PC-3 (cell line): Measurements from ENCODE around the gene DDX10. TPM values are rescaled to one million over a fixed set of nuclear protein-coding genes. Genes with fewer than 3 reads are reported as not detected.

ENCODE experiments used
- ATAC-seq: fragments of 200-7000 bp; cut with Tn5 transposase; 2 replicates; pipeline ENCODE4 v1.9.1; 2020; ENCODE audit warnings: mild to moderate bottlenecking, moderate library complexity
- BruUV-seq: library from RNA; stranded (reverse); fragments of 400-500 nt; replicated peaks from 2 replicates; lab custom pipeline; 2021; lab: Mats Ljungman, UMichigan
- CTCF ChIA-PET: fragments of 300-600 bp; sonication (Branson Sonifier 250); formaldehyde crosslinking; loops from one replicate; lab custom pipeline; 2022; ENCODE audit warnings: antibody characterized with exemption; lab: Charles Lee
- POLR2A ChIA-PET: fragments of 300-600 bp; sonication (Branson Sonifier 250); formaldehyde crosslinking; loops from one replicate; lab custom pipeline; 2022; ENCODE audit warnings: antibody characterized with exemption; ENCODE audit not compliant: unreplicated experiment; lab: Charles Lee
- DNase-seq: peaks from one replicate; pipeline ENCODE4 v3.0.0-alpha.2; 2015
- H2AFZ ChIP-seq: fragments of 300-600 bp; sonication (generic); 2 replicates; pipeline ENCODE4 v1.6.0; 2016; ENCODE audit warnings: antibody characterized with exemption, low read length
- H3F3A ChIP-seq: fragments of 300-600 bp; sonication (generic); one replicate; pipeline ENCODE4 v1.6.0; 2017; ENCODE audit warnings: antibody characterized with exemption, low read length, control low read depth, mild to moderate bottlenecking; ENCODE audit not compliant: unreplicated experiment
- H3K27ac ChIP-seq: fragments of 300-600 bp; sonication (generic); 2 replicates; pipeline ENCODE4 v1.5.1; 2016; ENCODE audit warnings: mild to moderate bottlenecking, low read length
- H3K27me3 ChIP-seq: fragments of 300-600 bp; sonication (generic); 2 replicates; pipeline ENCODE4 v1.6.1; 2016; ENCODE audit warnings: low read length, mixed read lengths
- H3K36me3 ChIP-seq: fragments of 300-600 bp; sonication (generic); 2 replicates; pipeline ENCODE4 v1.6.1; 2016; ENCODE audit warnings: low read depth, mixed run types, low read length, mixed read lengths
- H3K4me1 ChIP-seq: fragments of 300-600 bp; sonication (generic); 2 replicates; pipeline ENCODE4 v1.5.1; 2016; ENCODE audit warnings: low read length; ENCODE audit not compliant: insufficient read depth
- H3K4me2 ChIP-seq: fragments of 300-600 bp; sonication (generic); 2 replicates; pipeline ENCODE4 v1.6.0; 2016; ENCODE audit warnings: low read length
- H3K4me3 ChIP-seq: fragments of 300-600 bp; sonication (generic); 2 replicates; pipeline ENCODE4 v1.5.1; 2016; ENCODE audit warnings: mild to moderate bottlenecking, low read length, mixed read lengths
- H3K79me2 ChIP-seq: fragments of 300-600 bp; sonication (generic); 2 replicates; pipeline ENCODE4 v1.6.1; 2017; ENCODE audit warnings: low read length, mixed read lengths
- H3K9ac ChIP-seq: fragments of 300-600 bp; sonication (generic); 2 replicates; pipeline ENCODE4 v1.6.0; 2016; ENCODE audit warnings: mild to moderate bottlenecking, low read length
- H3K9me2 ChIP-seq: fragments of 300-600 bp; sonication (generic); replicated peaks from 2 replicates; pipeline ENCODE4 v1.6.1; 2016; ENCODE audit warnings: mixed run types, low read length, mixed read lengths
- H3K9me3 ChIP-seq: fragments of 300-600 bp; sonication (generic); 2 replicates; pipeline ENCODE4 v1.6.1; 2016; ENCODE audit warnings: low read length, mixed read lengths
- H4K20me1 ChIP-seq: fragments of 300-600 bp; sonication (generic); 2 replicates; pipeline ENCODE4 v1.6.1; 2016; ENCODE audit warnings: low read length, mixed read lengths
- CTCF ChIP-seq: fragments of 300-600 bp; sonication (generic); conservative IDR thresholded peaks from 2 replicates; pipeline ENCODE4 v1.5.1; 2017; ENCODE audit warnings: antibody characterized with exemption, low read depth, mild to moderate bottlenecking, low read length
- EZH2 ChIP-seq: fragments of 300-600 bp; sonication (generic); IDR thresholded peaks from one replicate; pipeline ENCODE4 v1.6.1; 2017; ENCODE audit warnings: antibody characterized with exemption, mild to moderate bottlenecking, low read length; ENCODE audit not compliant: unreplicated experiment
- EZH2phosphoT487 ChIP-seq: fragments of 300-600 bp; sonication (generic); IDR thresholded peaks from 2 replicates; pipeline ENCODE4 v1.6.1; 2018; ENCODE audit warnings: mild to moderate bottlenecking, antibody characterized with exemption, low read length, borderline replicate concordance
- intact Hi-C: fragments of 100-400 bp; cut with micrococcal nuclease; formaldehyde crosslinking; loops from 2 replicates; pipeline ENCODE4 v1.9.0; 2023
- total RNA-seq: library from RNA; depleted of rRNA; stranded (reverse); fragments of >200 nt; gene quantifications from 2 replicates; pipeline ENCODE4 v1.2.3, GENCODE V29; 2014

DDX10 gene
- total RNA-seq, 1 experiment from 2014 or later, result 55.2 TPM

- no peaks in the 10 kb centered on the region for H3K4me1 ChIP-seq
- DNase-seq (no peak), ATAC-seq (no peak)
- no peaks in the 10 kb centered on the region for H3K9me3 ChIP-seq
- H3K9ac ChIP-seq, result no peak overlapping the region
- H4K20me1 ChIP-seq, result no peaks in the 10 kb centered on the region
- no peak overlapping the region for H2AFZ ChIP-seq
- H3K36me3 ChIP-seq, result no peaks in the 10 kb centered on the region
- ChIA-PET POLR2A (no interaction called here), CTCF (no interaction called here)
- no TSS peak for BruUV-seq
- H3F3A ChIP-seq, result no peaks in the 10 kb centered on the region
- no peak overlapping the region for H3K27ac ChIP-seq
- H3K27me3 ChIP-seq, result no peaks in the 10 kb centered on the region
- H3K79me2 ChIP-seq, result no peaks in the 10 kb centered on the region
- H3K4me2 ChIP-seq, result no peak overlapping the region
- TF ChIP-seq EZH2 (no peak), CTCF (no peak), EZH2phosphoT487 (no peak)
- H3K4me3 ChIP-seq, result no peak overlapping the region
- H3K9me2 ChIP-seq, result no peaks in the 10 kb centered on the region
- intact Hi-C loops, result no loop called here
These were observed 181.1 kb downstream of the DDX10 start for GRCh38 chr11:108846009-108846408.

GRCh38 chr11:108847298-108847990 lies 182.6 kb downstream of the DDX10 start:
- no peaks in the 10 kb centered on the region for H4K20me1 ChIP-seq
- H3K79me2 ChIP-seq, result no peaks in the 10 kb centered on the region
- CTCF ChIA-PET, result no interaction called here
- H3K27me3 ChIP-seq, result no peaks in the 10 kb centered on the region
- H3K27ac ChIP-seq, result no peak overlapping the region
- no peak overlapping the region for H3K4me3 ChIP-seq
- ATAC-seq (no peak), DNase-seq (no peak)
- no peaks in the 10 kb centered on the region for H3K9me2 ChIP-seq
- BruUV-seq, result no TSS peak
- no peaks in the 10 kb centered on the region for H3K9me3 ChIP-seq
- peaks cover 12% of the 10 kb centered on the region for H3K4me1 ChIP-seq
- H3F3A ChIP-seq, result no peaks in the 10 kb centered on the region
- no peak overlapping the region for H3K4me2 ChIP-seq
- TF ChIP-seq EZH2 (no peak), EZH2phosphoT487 (no peak), CTCF (no peak)
- no peak overlapping the region for H3K9ac ChIP-seq
- H3K36me3 ChIP-seq, result peaks cover 3% of the 10 kb centered on the region; the same call in 1 of the 2 replicates
- H2AFZ ChIP-seq, result no peak overlapping the region
- POLR2A ChIA-PET, result no interaction called here
- intact Hi-C loops, result no loop called here

- Histone ChIP-seq H3K27ac (no peak overlapping the region), H4K20me1 (no peaks in the 10 kb centered on the region), H3K9me2 (no peaks in the 10 kb centered on the region), H2AFZ (no peak overlapping the region), H3K36me3 (peaks cover 6% of the 10 kb centered on the region; the same call in 1 of the 2 replicates), H3K27me3 (no peaks in the 10 kb centered on the region), H3K9ac (no peak overlapping the region), H3K4me2 (peak overlapping the region; percentile 16; the same call in 1 of the 2 replicates), H3K4me1 (peaks cover 12% of the 10 kb centered on the region), H3K79me2 (no peaks in the 10 kb centered on the region), H3K4me3 (no peak overlapping the region), H3F3A (no peaks in the 10 kb centered on the region), H3K9me3 (no peaks in the 10 kb centered on the region)
- ATAC-seq (peak; percentile 89), DNase-seq (peak; percentile 51)
- TF ChIP-seq EZH2phosphoT487, result no peak
- no peak for TF ChIP-seq EZH2
- no peak for TF ChIP-seq CTCF
- POLR2A ChIA-PET, result interaction anchor here (0.6 to 1.0 kb wide), 3 partner anchors 10 to 187 kb away, joined by 3 to 4 read pairs (median 3); partner anchors contain the start of gene DDX10
- intact Hi-C loops, result no loop called here
- BruUV-seq, result no TSS peak
- CTCF ChIA-PET, result interaction anchor here (0.6 kb wide), 1 partner anchor 15 kb away, joined by 5 read pairs; no protein-coding TSS in a partner anchor
These were observed 186.9 kb downstream of the DDX10 start for GRCh38 chr11:108851781-108852180.
